Pancreas (tissue), 10 donors: ENCODE data around the gene HDAC4. TPM values are rescaled to one million over a fixed set of nuclear protein-coding genes. Genes with fewer than 3 reads are reported as not detected.

Experiments used
- ATAC-seq, 4 donors: fragments of 200-7000 bp; cut with Tn5 transposase; one replicate each; pipeline versions ENCODE4 v1.8.0 to v1.9.1; 2020; ENCODE audit warnings: mild to moderate bottlenecking in 4 of 4, moderate library complexity in 4 of 4
- DNase-seq, 6 donors: peaks; one replicate each; pipeline ENCODE4 v3.0.0-alpha.2; 2020
- FAIRE-seq: peaks from 2 replicates; lab custom pipeline; 2012; peaks lifted over from hg19 to GRCh38; lab: Jason Lieb, UNC
- H3K27ac ChIP-seq, 4 donors: fragments of 200-600 bp; sonication (generic); 1 replicate in 3 of 4; 2 replicates in 1 of 4; pipeline versions ENCODE4 v1.5.0 to v1.8.0; 2020
- H3K27me3 ChIP-seq, 4 donors: fragments of 200-600 bp; one replicate each; pipeline ENCODE4 v1.8.0; 2021
- H3K36me3 ChIP-seq, 3 donors: fragments of 200-600 bp; sonication (generic) in 1 of 3; one replicate each; pipeline versions ENCODE4 v1.5.0 to v1.8.0; 2020 to 2021
- H3K4me1 ChIP-seq, 3 donors: fragments of 200-600 bp; one replicate each; pipeline ENCODE4 v1.8.0; 2021
- H3K4me3 ChIP-seq, 4 donors: fragments of 200-600 bp; sonication (generic) in 2 of 4; one replicate each; pipeline versions ENCODE4 v1.5.0 to v1.8.0; 2020 to 2021
- H3K9me3 ChIP-seq, 4 donors: fragments of 200-600 bp; one replicate each; pipeline ENCODE4 v1.8.0; 2021
- WGBS, 2 donors: extraction: QIAGEN DNeasy Blood & Tissue Kit; methylation state at CpG; one replicate each; pipeline ENCODE4 v1.1.7; 2013; 5-methylcytosine and 5-hydroxymethylcytosine counted together
- intact Hi-C, 3 donors: fragments of 100-400 bp; cut with DNase I; formaldehyde crosslinking; loops; one replicate each; pipeline versions ENCODE4 v1.11.1 to v1.14.2; 2022
- polyA plus RNA-seq, 2 donors: library from polyadenylated mRNA; stranded (reverse); fragments of 200-250 nt; gene quantifications; one replicate each; pipeline ENCODE4 v1.2.3, GENCODE V29; 2013
- total RNA-seq, 6 donors: library from RNA; stranded (reverse); fragmentation: NEBNext Ultra II Directional in 4 of 6; extraction: Animal tissue kit (Norgen Biotek cat#: 25700) in 4 of 6; gene quantifications; one replicate each; pipeline versions ENCODE4 v1.2.1 to v1.2.4, GENCODE V29; 2021 to 2023
- TF ChIP-seq, protein P1 (sequence below), 4 donors: fragments of 200-600 bp; sonication (generic) in 3 of 4; IDR thresholded peaks; one replicate each; pipeline versions ENCODE4 v1.5.0 to v1.8.0; 2021; ENCODE audit warnings: antibody characterized with exemption in 4 of 4
- donor health status: healthy with polysubstance abuse.
- donor health status: DM: no; HTN: no; CAD: no; lungs with moderate emphysema.
- donor health status: DM: no; HTN: no; CAD: no.
- donor health status: control.
- donor health status: control.
- donor health status: Bipolar disorder and iron deficiency.
- donor health status: DM: yes; HTN: yes; CAD: no.
- donor health status: DM: no; HTN: no; CAD: no.
- donor health status: DM: no; HTN: no; CAD: no.
- donor health status: DM: yes; HTN: yes; CAD: no.

Gene HDAC4
- total and polyA plus RNA-seq, 8 donors, result 8.2 to 31.8 (median 16.6) TPM

DNA sequence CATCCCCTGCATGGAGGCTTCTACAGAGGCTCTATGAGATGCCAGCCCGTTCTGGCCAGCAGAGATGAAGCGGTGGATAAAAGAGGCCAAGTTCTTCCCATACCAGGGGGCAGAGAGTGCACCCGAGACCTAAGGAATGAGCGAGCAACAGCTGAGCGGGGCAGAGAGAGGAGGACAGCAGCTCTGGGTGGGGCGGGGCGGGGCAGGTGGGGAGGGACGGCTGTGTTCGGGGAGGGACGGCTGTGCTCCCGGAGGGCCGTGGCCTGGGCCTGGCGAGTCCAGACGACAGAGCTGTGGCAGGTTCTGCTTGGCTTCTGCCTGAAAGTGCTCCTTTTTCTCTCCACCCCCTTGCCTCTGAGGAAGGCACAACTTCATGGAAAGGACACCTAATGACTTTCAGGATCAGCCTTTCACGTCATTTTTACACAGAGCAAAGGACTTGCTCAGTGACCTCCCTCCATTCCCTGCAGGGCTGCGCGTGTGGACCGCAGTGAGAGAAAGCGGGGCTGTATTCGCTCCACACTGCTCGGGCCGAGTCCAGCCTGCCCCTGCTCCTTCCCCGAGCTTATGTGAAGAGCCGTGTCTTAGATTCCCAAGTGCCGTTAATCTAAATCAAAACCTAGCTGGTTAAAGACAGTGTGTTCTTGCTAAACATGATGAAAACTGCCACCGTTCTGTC lies 232.9 kb downstream of the HDAC4 start:
- FAIRE-seq (no peak), ATAC-seq (no peak), DNase-seq (peak in 2 of 6 donors; percentile 7 to 40)
- H3K27me3 ChIP-seq, result no peaks in the 10 kb centered on the region
- no peaks in the 10 kb centered on the region for H3K4me1 ChIP-seq
- H3K27ac ChIP-seq, result no peak overlapping the region
- TF ChIP-seq, protein P1, sequence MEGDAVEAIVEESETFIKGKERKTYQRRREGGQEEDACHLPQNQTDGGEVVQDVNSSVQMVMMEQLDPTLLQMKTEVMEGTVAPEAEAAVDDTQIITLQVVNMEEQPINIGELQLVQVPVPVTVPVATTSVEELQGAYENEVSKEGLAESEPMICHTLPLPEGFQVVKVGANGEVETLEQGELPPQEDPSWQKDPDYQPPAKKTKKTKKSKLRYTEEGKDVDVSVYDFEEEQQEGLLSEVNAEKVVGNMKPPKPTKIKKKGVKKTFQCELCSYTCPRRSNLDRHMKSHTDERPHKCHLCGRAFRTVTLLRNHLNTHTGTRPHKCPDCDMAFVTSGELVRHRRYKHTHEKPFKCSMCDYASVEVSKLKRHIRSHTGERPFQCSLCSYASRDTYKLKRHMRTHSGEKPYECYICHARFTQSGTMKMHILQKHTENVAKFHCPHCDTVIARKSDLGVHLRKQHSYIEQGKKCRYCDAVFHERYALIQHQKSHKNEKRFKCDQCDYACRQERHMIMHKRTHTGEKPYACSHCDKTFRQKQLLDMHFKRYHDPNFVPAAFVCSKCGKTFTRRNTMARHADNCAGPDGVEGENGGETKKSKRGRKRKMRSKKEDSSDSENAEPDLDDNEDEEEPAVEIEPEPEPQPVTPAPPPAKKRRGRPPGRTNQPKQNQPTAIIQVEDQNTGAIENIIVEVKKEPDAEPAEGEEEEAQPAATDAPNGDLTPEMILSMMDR (IDR thresholded peaks at IDR 0.05), result no peak
- H3K4me3 ChIP-seq, result no peak overlapping the region
- H3K9me3 ChIP-seq, result peaks cover 0 to 9% (median 0%) of the 10 kb centered on the region in 4 donors
- peaks cover 0 to 8% (median 0%) of the 10 kb centered on the region in 3 donors for H3K36me3 ChIP-seq
- intact Hi-C loops, result no loop called here
- WGBS, 2 donors, result 95 to 96% methylated on average over 26 of the region's 26 CpGs

DNA sequence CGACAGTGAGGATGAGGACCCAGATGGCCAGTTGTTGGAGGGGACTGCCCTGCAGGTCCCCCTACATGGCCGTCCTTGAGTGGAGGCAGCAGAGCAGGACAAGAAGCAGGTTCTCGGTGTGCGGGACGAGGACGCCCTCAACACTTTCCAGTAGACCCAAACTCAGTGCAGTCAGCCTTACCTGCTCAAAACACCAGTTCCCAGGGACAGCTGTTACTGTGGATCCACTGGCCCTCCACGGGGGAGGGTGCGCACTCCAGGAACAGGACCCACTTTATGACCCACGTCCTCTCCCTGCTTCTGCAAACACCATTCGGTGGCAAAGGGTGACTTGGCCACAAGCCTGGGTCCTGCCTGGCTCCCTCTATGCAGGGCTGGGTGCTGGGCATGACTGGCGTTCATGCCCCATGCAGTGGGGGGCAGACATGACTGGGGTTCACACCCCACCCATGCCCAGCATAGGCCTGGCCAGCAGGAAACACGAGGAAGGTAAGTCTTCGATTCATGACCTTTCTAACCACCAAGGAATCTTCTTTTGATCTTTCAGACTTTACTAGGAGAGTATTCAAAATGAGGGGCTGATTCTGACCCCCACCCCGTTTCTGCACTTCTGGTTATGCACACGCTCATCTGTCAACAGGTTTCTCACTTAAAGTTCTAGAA lies 233.7 kb downstream of the HDAC4 start:
- Histone ChIP-seq H3K27ac (no peak overlapping the region), H3K9me3 (peaks cover 0 to 4% (median 0%) of the 10 kb centered on the region in 4 donors), H3K36me3 (peaks cover 0 to 8% (median 0%) of the 10 kb centered on the region in 3 donors), H3K27me3 (no peaks in the 10 kb centered on the region), H3K4me3 (no peak overlapping the region), H3K4me1 (no peaks in the 10 kb centered on the region)
- FAIRE-seq, result no peak
- intact Hi-C loops, result no loop called here
- ATAC-seq, result no peak
- DNase-seq, result peak in 3 of 6 donors; percentile 4 to 39 (median 11)
- TF ChIP-seq, protein P1 (IDR thresholded peaks at IDR 0.05), result no peak
- 94 to 95% methylated on average over 15 of the region's 15 CpGs for WGBS, 2 donors

- FAIRE-seq, result no peak
- Histone ChIP-seq H3K4me3 (no peak overlapping the region), H3K27ac (no peak overlapping the region), H3K27me3 (no peaks in the 10 kb centered on the region), H3K9me3 (peaks cover 0 to under 1% (median 0%) of the 10 kb centered on the region in 4 donors), H3K4me1 (no peaks in the 10 kb centered on the region), H3K36me3 (peaks cover 0 to 8% (median 0%) of the 10 kb centered on the region in 3 donors)
- peak in 3 of 6 donors; percentile 3 to 39 (median 10) for DNase-seq
- ATAC-seq, result no peak
- 87 to 88% methylated on average over 17 of the region's 17 CpGs for WGBS, 2 donors
- TF ChIP-seq, protein P1 (IDR thresholded peaks at IDR 0.05), result no peak
- intact Hi-C loops, result no loop called here
Observed at GRCh38 chr2:239166201-239166834, 234.5 kb downstream of the HDAC4 start.

- no peaks in the 10 kb centered on the region for H3K9me3 ChIP-seq
- ATAC-seq, result no peak
- H3K36me3 ChIP-seq, result peaks cover 0 to 8% (median 0%) of the 10 kb centered on the region in 3 donors
- H3K4me3 ChIP-seq, result no peak overlapping the region
- peak in 3 of 6 donors; percentile 5 to 30 (median 27) for DNase-seq
- no peaks in the 10 kb centered on the region for H3K27me3 ChIP-seq
- H3K4me1 ChIP-seq, result no peaks in the 10 kb centered on the region
- H3K27ac ChIP-seq, result no peak overlapping the region
- 95 to 96% methylated on average over 19 of the region's 19 CpGs for WGBS, 2 donors
- intact Hi-C loops, result no loop called here
- FAIRE-seq, result no peak
- TF ChIP-seq, protein P1 (IDR thresholded peaks at IDR 0.05), result no peak
Observed at GRCh38 chr2:239165206-239165831, 235.5 kb downstream of the HDAC4 start.
